HTR-8/SVneo (cell line): ENCODE measurements around the gene KCNJ10.
"Not testable (repeated sequence)": the region's sequence is repeated elsewhere in the genome, so short reads cannot be mapped to it uniquely, and the experiment has no call there.

Source experiments
- DNase-seq: peaks from one replicate; pipeline ENCODE4 v3.0.0; 2011; ENCODE audit warnings: low spot score, mixed read lengths; ENCODE audit not compliant: insufficient read length
- FAIRE-seq: peaks from 2 replicates; lab custom pipeline; 2011; peaks lifted over from hg19 to GRCh38; lab: Jason Lieb, UNC

Gene KCNJ10

GRCh38 chr1:160069460-160070231 lies at the start of gene KCNJ10:
TSS of gene KCNJ10 (minus strand) at chr1:160070160. CDS start at chr1:160042532, 27,628 bp downstream.
- no peak for DNase-seq
- FAIRE-seq = no peak

GRCh38 chr1:160118928-160119327 lies 49.0 kb upstream of the KCNJ10 start:
- FAIRE-seq (no peak), DNase-seq (no peak)

- no peak for FAIRE-seq
- no peak for DNase-seq
These were observed 47.8 kb upstream of the KCNJ10 start for GRCh38 chr1:160117709-160118183.

GRCh38 chr1:160117300-160117699 lies 47.3 kb upstream of the KCNJ10 start:
- FAIRE-seq = no peak
- no peak for DNase-seq

- DNase-seq (no peak), FAIRE-seq (no peak)
These were observed 46.6 kb upstream of the KCNJ10 start for GRCh38 chr1:160116283-160117147.

GRCh38 chr1:160115545-160116282 lies 45.8 kb upstream of the KCNJ10 start, which contains the start of gene ATP1A2:
TSS of gene ATP1A2 (plus strand) at chr1:160115759. CDS start at chr1:160115862, 103 bp downstream.
- DNase-seq = no peak

GRCh38 chr1:160114085-160114484 lies 44.1 kb upstream of the KCNJ10 start:
- DNase-seq = no peak
- FAIRE-seq = no peak

More at GRCh38 chr1:160115545-160116282, 45.8 kb upstream of the KCNJ10 start, which contains the start of gene ATP1A2:
- FAIRE-seq = no peak

- no peak for DNase-seq
- FAIRE-seq = no peak
These were observed 43.4 kb upstream of the KCNJ10 start for GRCh38 chr1:160113407-160113806.

GRCh38 chr1:160112357-160112756 lies 42.4 kb upstream of the KCNJ10 start:
- no peak for FAIRE-seq
- no peak for DNase-seq

- not testable (repeated sequence) for FAIRE-seq, DNase-seq
These were observed 41.5 kb upstream of the KCNJ10 start for GRCh38 chr1:160111462-160111861.

GRCh38 chr1:160109686-160110085 lies 39.7 kb upstream of the KCNJ10 start:
- FAIRE-seq = no peak
- DNase-seq = no peak

GRCh38 chr1:160108888-160109662 lies 39.1 kb upstream of the KCNJ10 start:
- no peak for DNase-seq
- FAIRE-seq = no peak

GRCh38 chr1:160107512-160107911 lies 37.6 kb upstream of the KCNJ10 start:
- DNase-seq = no peak
- no peak for FAIRE-seq

- FAIRE-seq (no peak), DNase-seq (no peak)
These were observed 35.2 kb upstream of the KCNJ10 start for GRCh38 chr1:160105155-160105554.

GRCh38 chr1:160104486-160104885 lies 34.5 kb upstream of the KCNJ10 start:
- DNase-seq (no peak), FAIRE-seq (no peak)

- FAIRE-seq (no peak), DNase-seq (no peak)
These were observed 33.9 kb upstream of the KCNJ10 start for GRCh38 chr1:160103658-160104408.

- FAIRE-seq (no peak), DNase-seq (no peak)
These were observed 32.0 kb upstream of the KCNJ10 start for GRCh38 chr1:160101717-160102522.
